Lung (tissue), 12 donors: ENCODE data around the gene MED8. TPM values are rescaled to one million over a fixed set of nuclear protein-coding genes. Genes with fewer than 3 reads are reported as not detected.

Source experiments
- ATAC-seq: fragments of 200-7000 bp; cut with Tn5 transposase; one replicate; pipeline ENCODE4 v1.9.1; 2020; ENCODE audit warnings: moderate number of reproducible peaks; ENCODE audit not compliant: insufficient read depth, low FRiP score
- DNase-seq, 3 donors: peaks; one replicate each; pipeline ENCODE4 v3.0.0-alpha.2; 2013 to 2017
- H3K27ac ChIP-seq, 2 donors: one replicate each; pipeline ENCODE4 v1.5.1; 2013; ENCODE audit warnings: mild to moderate bottlenecking in 2 of 2, moderate library complexity in 2 of 2, control low read depth in 1 of 2, inconsistent platforms in 1 of 2, low read depth in 1 of 2, low read length in 1 of 2
- H3K27me3 ChIP-seq, 3 donors: one replicate each; pipeline ENCODE4 v1.5.1; 2013; ENCODE audit warnings: low read length in 2 of 3; ENCODE audit not compliant: control insufficient read depth in 3 of 3, insufficient read depth in 3 of 3
- H3K36me3 ChIP-seq, 4 donors: one replicate each; pipeline ENCODE4 v1.5.1; 2013; ENCODE audit warnings: low read length in 4 of 4, mild to moderate bottlenecking in 1 of 4, moderate library complexity in 1 of 4; ENCODE audit not compliant: control insufficient read depth in 4 of 4, insufficient read depth in 4 of 4
- H3K4me1 ChIP-seq, 5 donors: one replicate each; pipeline ENCODE4 v1.5.1; 2013; ENCODE audit warnings: low read length in 5 of 5, mild to moderate bottlenecking in 2 of 5, moderate library complexity in 1 of 5; ENCODE audit not compliant: control insufficient read depth in 5 of 5, insufficient read depth in 5 of 5
- H3K4me3 ChIP-seq: one replicate; pipeline ENCODE4 v1.5.1; 2013; ENCODE audit warnings: mild to moderate bottlenecking, control low read depth, moderate library complexity
- H3K9ac ChIP-seq, 2 donors: one replicate each; pipeline ENCODE4 v1.5.1; 2013; ENCODE audit warnings: low read length in 2 of 2, control low read depth in 1 of 2; ENCODE audit not compliant: insufficient read depth in 1 of 2
- H3K9me3 ChIP-seq, 4 donors: one replicate each; pipeline ENCODE4 v1.5.1; 2013; ENCODE audit warnings: low read length in 3 of 4, mild to moderate bottlenecking in 1 of 4, moderate library complexity in 1 of 4; ENCODE audit not compliant: control insufficient read depth in 4 of 4, insufficient read depth in 3 of 4
- CTCF ChIP-seq: IDR thresholded peaks from 2 replicates; pipeline ENCODE4 v1.5.1; 2012; ENCODE audit warnings: mild to moderate bottlenecking; ENCODE audit errors: control extremely low read depth, extremely low read depth
- WGBS, 2 donors: extraction: QIAGEN DNeasy Blood & Tissue Kit; methylation state at CpG; one replicate each; pipeline ENCODE4 v1.1.7; 2013; 5-methylcytosine and 5-hydroxymethylcytosine counted together
- polyA plus RNA-seq, 2 donors: library from polyadenylated mRNA; stranded (reverse); fragments of 200-250 nt; gene quantifications; one replicate each; pipeline ENCODE4 v1.2.1, GENCODE V29; 2013
- total RNA-seq, 2 donors: library from RNA; depleted of rRNA in 1 of 2; stranded (reverse); fragments of >200 nt in 1 of 2; gene quantifications; one replicate each; pipeline ENCODE4 v1.2.1, GENCODE V29; 2014 to 2021
- donor health status: control.
- donor health status: control.
- donor health status: Bipolar disorder and iron deficiency.
- donor health status: healthy.
- donor health status: DM: yes; HTN: yes; CAD: no.

MED8 gene
- total and polyA plus RNA-seq, 4 donors = 35.5 to 45.1 (median 40.1) TPM

DNA sequence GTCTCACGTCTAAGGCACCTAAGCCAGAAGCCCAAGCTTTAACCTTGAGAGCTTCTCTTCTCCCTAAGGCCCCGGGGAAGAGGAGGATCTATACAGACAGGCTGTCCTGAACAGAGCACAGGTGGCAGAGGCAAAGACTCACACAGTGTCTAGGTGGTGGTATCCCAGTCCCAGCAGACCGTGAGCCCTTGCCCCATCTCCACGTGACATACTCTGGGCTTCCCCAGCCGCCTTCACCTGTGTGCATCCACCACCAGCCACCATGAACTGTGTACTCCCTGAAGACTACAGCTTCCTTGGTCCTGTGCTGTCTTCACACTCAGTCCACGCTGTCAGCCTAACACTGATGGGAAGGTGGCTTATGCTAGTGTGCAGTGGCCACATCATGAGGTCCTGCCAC, 31.8 kb upstream of the MED8 start:
- ATAC-seq (no peak), DNase-seq (no peak)
- Histone ChIP-seq H3K36me3 (peaks cover 36 to 79% (median 52%) of the 10 kb centered on the region in 4 donors), H3K27me3 (no peaks in the 10 kb centered on the region), H3K9ac (no peak overlapping the region), H3K9me3 (peaks cover 0 to 1% (median 0%) of the 10 kb centered on the region in 4 donors), H3K4me1 (no peaks in the 10 kb centered on the region), H3K4me3 (no peak overlapping the region), H3K27ac (no peak overlapping the region)
- TF ChIP-seq CTCF = no peak
- WGBS, 2 donors = 94% methylated on average over 6 of the region's 6 CpGs

DNA sequence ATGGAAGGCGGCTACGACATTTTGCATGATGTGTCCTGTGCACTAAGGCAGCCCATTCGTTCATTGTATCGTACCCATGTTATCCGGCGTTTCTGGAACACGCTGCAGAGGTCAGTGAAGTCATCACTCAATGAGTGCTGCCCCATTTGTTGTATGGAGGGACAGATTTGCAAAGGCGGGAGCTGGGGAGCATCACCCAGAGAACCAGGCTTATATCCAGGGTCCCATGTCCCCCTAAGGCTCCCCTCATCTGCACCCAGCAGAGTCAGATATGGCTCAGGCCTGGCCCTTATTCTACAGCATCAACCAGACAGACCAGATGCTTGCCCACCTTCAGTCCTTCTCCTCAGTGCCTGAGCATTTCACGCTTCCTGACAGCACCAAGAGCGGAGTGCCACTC, 31.3 kb upstream of the MED8 start:
- Histone ChIP-seq H3K27ac (no peak overlapping the region), H3K9me3 (peaks cover 0 to 1% (median 0%) of the 10 kb centered on the region in 4 donors), H3K9ac (no peak overlapping the region), H3K4me1 (no peaks in the 10 kb centered on the region), H3K4me3 (no peak overlapping the region), H3K27me3 (no peaks in the 10 kb centered on the region), H3K36me3 (peaks cover 36 to 77% (median 54%) of the 10 kb centered on the region in 4 donors)
- WGBS, 2 donors = 96 to 97% methylated on average over 10 of the region's 10 CpGs
- DNase-seq = no peak
- TF ChIP-seq CTCF = no peak
- no peak for ATAC-seq

- H3K9ac ChIP-seq = no peak overlapping the region
- no peaks in the 10 kb centered on the region for H3K27me3 ChIP-seq
- peaks cover 0 to 3% (median 0%) of the 10 kb centered on the region in 5 donors for H3K4me1 ChIP-seq
- H3K27ac ChIP-seq = no peak overlapping the region
- peaks cover 0 to 1% (median 0%) of the 10 kb centered on the region in 4 donors for H3K9me3 ChIP-seq
- H3K4me3 ChIP-seq = no peak overlapping the region
- ATAC-seq (no peak), DNase-seq (no peak)
- no peak for TF ChIP-seq CTCF
- peaks cover 36 to 76% (median 54%) of the 10 kb centered on the region in 4 donors for H3K36me3 ChIP-seq
- WGBS, 2 donors = 96 to 97% methylated on average over 13 of the region's 13 CpGs
Measured at GRCh38 chr1:43419627-43420425, 30.2 kb upstream of the MED8 start.
